NCI-H69 (cell line): ENCODE measurements around the gene FBXW11.
"Not testable (repeated sequence)": the region's sequence is repeated elsewhere in the genome, so short reads cannot be mapped to it uniquely, and the experiment has no call there.

Source experiments
- DNase-seq: peaks from one replicate; lab custom pipeline; 2025; lab: John Stamatoyannopoulos, UW

Gene FBXW11

DNA sequence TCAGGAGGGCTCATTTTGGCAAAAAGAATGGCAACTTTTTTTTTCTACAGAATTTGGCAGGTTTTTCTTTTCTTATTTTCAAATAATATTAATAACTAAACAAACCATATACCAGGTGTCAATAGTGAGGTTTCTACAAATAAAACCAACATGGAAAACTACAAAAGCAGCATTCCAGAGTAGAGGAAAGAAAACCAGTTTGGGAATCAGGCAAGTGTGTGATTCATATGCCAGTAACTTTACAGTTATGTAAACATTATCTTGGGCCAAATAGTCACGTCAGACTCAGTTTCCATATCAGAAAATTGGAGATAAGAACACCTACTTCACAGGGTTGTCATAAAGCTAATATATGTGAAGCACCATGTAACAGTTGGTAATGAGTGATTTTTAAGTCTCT is 51.7 kb downstream of the FBXW11 start:
- DNase-seq, result no peak

DNA sequence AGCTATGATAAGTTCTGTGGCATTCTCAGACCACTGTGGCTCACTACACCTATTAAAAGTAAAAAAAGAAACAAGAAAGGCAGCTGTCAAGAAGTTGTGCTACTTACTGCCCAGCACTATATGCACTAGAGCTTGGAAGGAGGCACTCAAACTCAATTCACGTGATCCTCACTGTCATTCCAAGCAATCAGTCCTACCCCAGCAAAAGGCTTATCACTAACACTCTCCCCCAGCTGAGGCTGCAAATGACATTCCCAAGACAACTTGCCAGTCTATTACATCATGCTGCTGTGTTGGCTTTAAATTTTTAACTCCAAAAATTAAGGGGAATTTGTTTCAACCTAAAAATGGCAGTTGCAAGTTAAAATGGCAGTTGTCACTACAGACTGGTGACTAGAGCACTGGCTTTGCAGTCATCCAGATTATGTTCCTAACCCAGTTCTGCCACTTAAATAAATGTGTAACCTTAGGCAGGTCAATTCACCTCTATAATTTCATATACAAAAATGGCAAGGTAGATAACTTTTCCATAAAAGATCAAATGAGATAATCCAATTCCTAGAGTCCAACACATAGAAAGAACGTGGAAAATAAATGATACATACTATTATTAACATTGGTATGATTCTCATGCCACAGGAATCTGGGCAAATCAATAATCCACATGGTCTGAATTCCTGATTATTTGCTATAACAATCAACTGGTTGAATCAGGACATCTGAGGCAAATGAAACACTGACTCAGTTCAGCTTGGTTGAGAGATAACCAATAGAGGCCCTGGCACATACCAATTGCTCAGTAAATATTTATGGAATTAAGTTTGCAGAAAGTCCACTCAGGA is 52.4 kb downstream of the FBXW11 start:
- DNase-seq, result no peak

- DNase-seq, result no peak
Observed at GRCh38 chr5:171952021-171952420, 54.4 kb downstream of the FBXW11 start.

DNA sequence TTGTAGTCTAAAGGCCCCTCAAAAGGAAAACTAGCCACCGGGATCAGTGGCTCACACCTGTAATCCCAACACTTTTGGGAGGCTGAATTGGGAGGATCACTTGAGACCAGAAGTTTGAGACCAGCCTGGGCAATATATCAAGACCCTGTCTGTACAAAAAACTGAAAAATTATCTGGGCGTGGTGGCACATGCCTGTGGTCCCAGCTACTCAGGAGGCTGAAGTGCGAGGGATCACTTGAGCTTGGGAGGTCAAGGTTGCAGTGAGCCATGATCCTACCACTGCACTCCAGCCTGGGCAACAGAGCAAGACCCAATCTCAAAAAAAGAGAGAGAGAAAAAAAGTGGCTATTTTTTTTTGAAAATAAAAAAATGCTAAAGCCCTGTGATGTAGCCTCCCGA is 55.2 kb downstream of the FBXW11 start:
- DNase-seq, result no peak

DNA sequence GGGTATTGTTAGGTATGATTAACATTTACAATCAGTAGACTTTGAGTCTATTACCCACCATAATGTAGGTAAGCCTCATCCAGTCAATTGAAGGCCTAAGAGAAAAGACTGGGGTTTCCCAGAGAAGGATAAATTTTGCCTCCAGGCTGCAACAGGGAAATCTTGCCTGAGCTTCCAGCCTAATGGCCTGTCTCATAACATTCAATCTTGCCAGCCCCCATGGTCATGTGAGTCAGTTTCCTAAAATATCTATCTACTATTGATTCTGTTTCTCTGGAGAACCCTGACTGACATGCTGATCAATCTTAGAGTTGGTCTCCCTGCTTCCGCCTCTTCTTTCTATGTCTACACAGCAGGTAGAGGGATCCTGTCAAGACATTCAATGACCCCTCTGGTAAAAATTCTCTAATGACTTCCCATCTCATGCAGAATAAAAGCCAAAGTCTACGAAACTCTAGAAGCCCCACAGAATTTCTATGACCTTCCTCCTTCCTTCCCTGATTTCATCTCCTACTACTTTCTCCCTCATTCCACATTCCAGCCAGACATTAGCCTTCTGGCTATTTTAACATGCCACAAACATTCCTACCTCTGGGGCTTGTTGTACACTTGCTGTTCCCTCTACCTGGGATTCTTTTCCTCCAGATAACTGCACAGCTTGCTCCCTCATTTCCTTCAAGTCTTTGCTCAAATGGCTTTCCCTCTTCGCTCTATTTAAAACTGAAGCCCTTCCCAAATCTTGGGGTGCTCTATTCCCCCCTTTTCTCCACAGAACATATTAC is 60.2 kb downstream of the FBXW11 start:
- no peak for DNase-seq

- no peak for DNase-seq
Observed at GRCh38 chr5:171945476-171945875, 61.0 kb downstream of the FBXW11 start.

- DNase-seq, result no peak
Observed at GRCh38 chr5:171945066-171945465, 61.4 kb downstream of the FBXW11 start.

DNA sequence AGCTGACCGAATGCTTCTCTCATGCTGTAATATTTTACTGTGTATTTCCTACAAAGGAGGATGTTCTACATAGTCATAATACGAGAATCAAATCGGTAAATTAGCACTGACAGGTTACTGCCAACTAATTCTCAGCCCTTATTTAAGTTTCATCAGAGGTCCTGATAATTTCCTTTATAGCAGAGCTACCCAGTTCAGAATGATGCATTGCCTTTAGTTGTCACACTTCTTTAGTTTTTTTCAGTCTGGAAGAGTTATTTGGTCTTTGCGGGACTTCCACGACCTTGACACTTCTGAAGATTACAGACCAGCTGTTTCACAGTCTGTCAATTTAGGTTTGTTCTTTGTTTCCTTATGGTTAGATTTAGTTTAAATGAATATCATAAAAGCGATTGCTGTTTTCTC is 64.3 kb downstream of the FBXW11 start:
- not testable (repeated sequence) for DNase-seq

- DNase-seq, result not testable (repeated sequence)
Observed at GRCh38 chr5:171941675-171942074, 64.8 kb downstream of the FBXW11 start.

DNA sequence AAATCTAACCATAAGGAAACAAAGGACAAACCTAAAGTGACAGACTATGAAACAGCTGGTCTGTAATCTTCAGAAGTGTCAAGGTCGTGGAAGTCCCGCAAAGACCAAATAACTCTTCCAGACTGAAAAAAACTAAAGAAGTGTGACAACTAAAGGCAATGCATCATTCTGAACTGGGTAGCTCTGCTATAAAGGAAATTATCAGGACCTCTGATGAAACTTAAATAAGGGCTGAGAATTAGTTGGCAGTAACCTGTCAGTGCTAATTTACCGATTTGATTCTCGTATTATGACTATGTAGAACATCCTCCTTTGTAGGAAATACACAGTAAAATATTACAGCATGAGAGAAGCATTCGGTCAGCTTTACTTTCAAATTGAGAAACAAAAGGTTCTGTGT is 65.2 kb downstream of the FBXW11 start:
- not testable (repeated sequence) for DNase-seq

DNA sequence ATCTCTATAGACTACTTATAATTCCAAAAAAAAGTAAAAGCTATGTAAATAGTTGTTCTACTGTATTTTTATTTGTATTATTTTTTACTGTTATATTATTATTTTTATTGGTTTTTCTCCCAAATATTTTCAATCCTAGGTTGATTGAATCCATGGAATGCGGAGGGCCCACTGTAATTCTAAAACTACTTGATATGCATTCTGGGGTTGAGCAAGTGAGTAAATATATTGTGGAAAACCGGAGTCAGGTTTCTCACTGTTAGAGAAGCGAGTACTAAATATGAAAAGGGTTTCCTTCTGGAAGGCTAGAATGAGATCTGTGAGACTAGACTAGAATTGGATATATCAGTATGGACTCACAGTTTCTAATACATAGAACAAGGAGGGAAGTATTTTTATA is 66.5 kb downstream of the FBXW11 start:
- no peak for DNase-seq

GRCh38 chr5:171938358-171938757 is 68.1 kb downstream of the FBXW11 start:
- DNase-seq, result no peak

GRCh38 chr5:171937351-171937750 is 69.1 kb downstream of the FBXW11 start:
- DNase-seq, result no peak

GRCh38 chr5:171934586-171934985 is 71.9 kb downstream of the FBXW11 start:
- DNase-seq, result no peak

DNA sequence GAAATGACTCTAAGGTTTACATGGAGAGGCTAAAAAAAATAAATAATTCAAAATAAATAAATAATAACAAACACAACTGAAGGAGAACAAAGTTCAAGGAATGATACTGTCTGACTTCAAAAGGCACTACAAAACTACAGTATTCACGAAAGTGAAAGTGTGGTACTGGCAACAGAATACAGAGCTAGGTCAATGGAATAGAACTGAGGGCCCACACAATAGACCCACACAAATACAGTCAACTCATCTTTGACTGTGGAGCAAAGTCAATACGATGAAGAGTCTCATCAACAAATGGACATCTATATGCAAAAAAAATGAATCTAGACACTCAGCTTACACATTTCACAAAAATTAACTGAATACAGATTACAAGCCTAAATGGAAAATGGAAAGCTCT is 75.3 kb downstream of the FBXW11 start:
- no peak for DNase-seq

GRCh38 chr5:171927345-171927941 is 79.0 kb downstream of the FBXW11 start:
- no peak for DNase-seq

DNA sequence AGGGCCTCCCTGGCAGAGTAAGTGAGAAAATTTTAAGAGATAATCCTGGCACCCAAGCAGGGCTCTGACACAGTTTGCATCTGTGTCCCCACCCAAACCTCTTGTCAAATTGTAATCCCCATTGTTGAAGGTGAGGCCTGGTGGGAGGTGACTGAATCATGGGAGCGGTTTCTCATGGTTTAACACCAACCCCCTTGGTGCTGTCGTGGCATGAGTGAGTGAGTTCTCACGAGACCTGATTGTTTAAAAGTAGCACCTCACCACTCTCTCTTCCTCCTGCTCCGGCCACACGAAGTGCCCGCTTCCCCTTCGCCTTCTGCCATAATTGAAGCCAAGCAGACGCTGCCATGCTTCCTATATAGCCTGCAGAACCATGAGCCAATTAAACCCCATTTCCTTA is 80.1 kb downstream of the FBXW11 start:
- DNase-seq, result no peak

DNA sequence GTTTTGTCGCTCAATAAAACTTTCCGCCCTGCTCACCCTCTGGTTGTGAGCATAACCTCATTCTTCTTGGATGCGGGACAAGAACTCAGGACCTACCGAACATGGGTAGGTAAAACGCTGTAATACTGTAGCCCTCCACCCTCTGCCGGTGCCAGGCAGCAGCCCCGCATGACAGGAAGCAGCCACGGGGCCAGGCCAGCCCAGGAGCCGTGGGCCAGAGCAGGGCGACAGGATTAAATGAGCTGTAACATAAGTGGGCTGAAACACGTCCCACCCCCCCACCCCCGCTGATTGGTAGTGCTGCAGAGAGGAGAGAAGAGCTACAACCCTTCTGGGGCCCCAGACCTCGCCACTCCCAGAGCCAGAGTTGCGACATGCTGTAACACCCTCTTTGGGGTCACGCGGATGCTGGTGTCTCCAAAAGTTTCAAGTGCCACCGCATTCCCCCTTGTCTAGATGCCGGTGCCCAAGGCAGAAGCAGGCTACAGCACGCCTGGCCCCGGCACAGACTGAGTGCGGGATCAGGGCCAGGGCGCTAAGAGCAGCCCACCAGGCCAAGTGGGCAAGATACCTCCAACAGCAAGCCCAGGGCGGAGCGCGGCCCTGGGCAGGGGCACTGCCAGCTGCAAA is 81.8 kb downstream of the FBXW11 start:
- DNase-seq, result no peak

DNA sequence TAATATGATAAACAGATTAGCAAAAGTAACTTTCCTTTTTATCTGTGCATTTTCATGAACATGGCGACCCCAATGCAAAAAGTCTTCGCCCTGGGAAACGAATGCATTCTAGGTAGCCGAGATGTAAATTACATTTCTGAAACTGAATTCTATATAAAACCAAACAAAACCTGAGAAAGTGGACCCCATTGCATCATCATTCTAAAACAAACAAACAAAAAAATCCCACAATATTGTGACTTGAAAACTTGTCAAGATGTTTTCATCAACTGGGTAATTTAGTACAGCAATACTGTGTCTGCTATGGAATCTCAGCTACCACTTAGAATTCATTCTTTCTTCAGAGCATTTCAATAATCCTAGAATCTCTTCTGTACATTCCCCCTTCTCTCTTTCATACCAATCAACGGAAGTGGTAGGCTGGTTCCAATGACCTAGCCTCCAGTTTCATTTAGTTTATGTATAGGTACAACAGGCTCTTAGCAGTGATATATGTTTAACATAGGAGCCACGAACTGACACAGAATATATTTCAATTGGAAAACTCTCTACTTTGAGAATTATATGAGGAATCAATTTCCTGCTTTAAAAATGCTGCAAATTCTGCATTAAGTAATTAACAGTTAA is 85.6 kb downstream of the FBXW11 start:
- no peak for DNase-seq

DNA sequence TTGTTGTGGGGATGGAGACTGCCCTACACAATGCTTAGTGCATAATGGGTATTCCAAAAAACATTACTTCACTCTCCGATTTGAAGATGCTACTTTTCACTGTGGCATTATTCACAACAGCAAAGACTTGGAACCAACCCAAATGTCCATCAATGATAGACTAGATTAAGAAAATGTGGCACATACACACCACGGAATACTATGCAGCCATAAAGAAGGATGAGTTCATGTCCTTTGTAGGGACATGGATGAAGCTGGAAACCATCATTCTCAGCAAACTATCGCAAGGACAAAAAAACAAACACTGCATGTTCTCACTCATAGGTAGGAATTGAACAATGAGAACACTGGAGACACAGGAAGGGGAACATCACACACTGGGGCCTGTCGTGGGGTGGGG is 90.7 kb downstream of the FBXW11 start:
- DNase-seq, result not testable (repeated sequence)

DNA sequence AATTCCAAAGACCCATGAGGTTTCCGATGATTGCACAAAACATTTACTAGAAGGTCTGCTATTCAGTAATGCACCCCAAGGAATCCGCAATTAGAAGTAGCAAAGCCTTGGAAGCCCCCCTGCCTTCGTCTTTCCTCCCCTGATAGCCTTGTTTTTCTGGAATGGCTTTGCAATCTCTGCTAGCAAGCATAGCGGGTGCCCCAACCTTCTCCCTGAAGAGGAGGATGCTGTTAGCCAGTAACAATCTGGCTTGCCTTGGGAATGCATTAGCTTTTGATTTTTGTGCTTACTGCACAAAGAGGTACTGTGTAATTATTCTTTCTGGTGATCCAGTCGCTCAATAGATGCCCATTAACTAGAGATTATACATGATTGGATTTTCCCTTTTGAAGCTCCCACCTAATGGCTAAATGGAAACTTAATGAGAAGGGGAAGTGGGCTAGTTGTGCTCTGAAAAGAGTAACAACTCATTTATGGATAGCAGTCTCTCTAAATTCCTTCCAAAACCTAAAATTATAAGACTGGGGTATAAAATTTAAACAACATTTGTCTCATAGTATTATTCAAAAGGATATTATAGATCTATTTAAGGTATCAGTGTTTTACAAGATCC is 91.6 kb downstream of the FBXW11 start:
- DNase-seq, result peak; percentile 21

DNA sequence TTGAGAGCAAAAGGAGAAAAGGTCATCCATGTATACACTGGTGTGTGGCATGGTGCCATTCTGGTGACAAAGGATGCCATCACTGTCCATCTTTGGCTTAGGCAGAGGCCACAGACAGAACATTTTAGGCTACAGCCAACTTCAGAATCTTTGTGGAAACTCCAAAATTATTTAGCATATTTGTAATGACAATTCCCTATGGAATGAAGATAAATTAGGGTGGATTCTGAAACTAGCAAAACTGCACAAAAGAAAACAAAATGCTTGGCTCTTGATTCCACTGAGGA is 92.5 kb downstream of the FBXW11 start:
- DNase-seq, result no peak
